Loucy (cell line): Measurements from ENCODE around the gene DAPK1.

Experiments
- H2AFZ ChIP-seq: fragments of 200-600 bp; sonication (generic); 2 replicates; pipeline ENCODE4 v1.6.0; 2016; ENCODE audit warnings: antibody characterized with exemption, mild to moderate bottlenecking, low read length, moderate library complexity
- H3F3A ChIP-seq: fragments of 200-600 bp; 2 replicates; pipeline ENCODE4 v1.6.0; 2016; ENCODE audit warnings: antibody characterized with exemption, low read depth, mild to moderate bottlenecking
- H3K27me3 ChIP-seq: fragments of 200-600 bp; sonication (generic); 2 replicates; pipeline ENCODE4 v1.6.1; 2014; ENCODE audit warnings: low read length, mild to moderate bottlenecking; ENCODE audit not compliant: insufficient read depth, poor library complexity, severe bottlenecking
- H3K36me3 ChIP-seq: fragments of 200-600 bp; sonication (generic); 2 replicates; pipeline ENCODE4 v1.6.1; 2016; ENCODE audit warnings: low read length; ENCODE audit not compliant: insufficient read depth
- H3K4me1 ChIP-seq: fragments of 200-600 bp; sonication (generic); 2 replicates; pipeline ENCODE4 v1.5.1; 2014; ENCODE audit warnings: low read length, mild to moderate bottlenecking; ENCODE audit not compliant: insufficient read depth, poor library complexity, severe bottlenecking
- H3K4me2 ChIP-seq: fragments of 200-600 bp; sonication (generic); 2 replicates; pipeline ENCODE4 v1.6.0; 2014; ENCODE audit warnings: antibody characterized with exemption, low read length, low read depth, mild to moderate bottlenecking; ENCODE audit not compliant: poor library complexity, severe bottlenecking
- H3K4me3 ChIP-seq: fragments of 200-600 bp; sonication (generic); 2 replicates; pipeline ENCODE4 v1.5.1; 2014; ENCODE audit warnings: low read length, mild to moderate bottlenecking, mixed read lengths; ENCODE audit not compliant: poor library complexity, severe bottlenecking
- H3K79me2 ChIP-seq: fragments of 200-600 bp; sonication (generic); 2 replicates; pipeline ENCODE4 v1.6.1; 2014; ENCODE audit warnings: low read length; ENCODE audit not compliant: insufficient read depth
- H3K9ac ChIP-seq: fragments of 200-600 bp; sonication (generic); 2 replicates; pipeline ENCODE4 v1.6.0; 2014; ENCODE audit warnings: mild to moderate bottlenecking, low read depth, low read length, moderate library complexity; ENCODE audit not compliant: poor library complexity, severe bottlenecking
- H3K9me2 ChIP-seq: fragments of 200-600 bp; sonication (generic); replicated peaks from 2 replicates; pipeline ENCODE4 v1.6.1; 2016; ENCODE audit warnings: low read depth, low read length, mixed read lengths
- H3K9me3 ChIP-seq: fragments of 200-600 bp; sonication (generic); 2 replicates; pipeline ENCODE4 v1.6.1; 2014; ENCODE audit warnings: mild to moderate bottlenecking, antibody characterized with exemption, low read length, low read depth; ENCODE audit not compliant: insufficient read depth
- H4K20me1 ChIP-seq: fragments of 200-600 bp; sonication (generic); 2 replicates; pipeline ENCODE4 v1.6.0; 2014; ENCODE audit warnings: antibody characterized with exemption, low read length, mild to moderate bottlenecking; ENCODE audit not compliant: insufficient read depth, poor library complexity, severe bottlenecking
- CTCF ChIP-seq: fragments of 200-600 bp; sonication (generic); conservative IDR thresholded peaks from 2 replicates; pipeline ENCODE4 v1.5.1; 2014; ENCODE audit warnings: mild to moderate bottlenecking, antibody characterized with exemption, low read length
- EZH2phosphoT487 ChIP-seq: fragments of 200-600 bp; IDR thresholded peaks from 2 replicates; pipeline ENCODE4 v1.6.1; 2018; ENCODE audit warnings: antibody characterized with exemption, mild to moderate bottlenecking, moderate library complexity, borderline replicate concordance

Gene DAPK1

GRCh38 chr9:87749335-87750035, 251.8 kb downstream of the DAPK1 start:
- H3K4me2 ChIP-seq = no peak overlapping the region
- no peak overlapping the region for H2AFZ ChIP-seq
- H3K4me3 ChIP-seq = no peak overlapping the region
- no peaks in the 10 kb centered on the region for H3K9me3 ChIP-seq
- no peaks in the 10 kb centered on the region for H3K4me1 ChIP-seq
- H3K9me2 ChIP-seq = no peaks in the 10 kb centered on the region
- no peaks in the 10 kb centered on the region for H3K27me3 ChIP-seq
- TF ChIP-seq EZH2phosphoT487 = no peak
- no peak for TF ChIP-seq CTCF
- no peaks in the 10 kb centered on the region for H3K79me2 ChIP-seq
- H4K20me1 ChIP-seq = no peaks in the 10 kb centered on the region
- H3K36me3 ChIP-seq = no peaks in the 10 kb centered on the region
- H3K9ac ChIP-seq = no peak overlapping the region
- no peaks in the 10 kb centered on the region for H3F3A ChIP-seq

DNA sequence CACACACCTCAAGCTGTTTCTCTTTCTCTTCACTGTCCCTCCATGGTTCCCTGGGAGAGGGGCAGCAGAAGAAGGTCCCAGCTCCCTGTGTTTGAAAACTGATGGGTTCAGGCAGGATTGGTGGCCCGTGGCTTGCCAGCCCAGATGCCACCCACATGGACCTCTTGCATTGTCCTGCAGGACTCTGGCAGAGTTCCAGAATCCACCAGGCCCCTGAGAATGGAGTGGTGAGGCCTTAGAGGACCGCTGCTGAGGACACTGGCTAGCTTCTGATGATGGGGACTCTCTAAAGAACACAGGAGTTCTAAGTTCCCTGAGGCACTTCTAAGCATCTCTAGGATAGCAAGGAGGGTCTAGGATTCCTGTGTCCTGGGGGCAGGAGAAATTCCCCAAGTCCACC, 253.1 kb downstream of the DAPK1 start:
- H3K79me2 ChIP-seq = no peaks in the 10 kb centered on the region
- H3K27me3 ChIP-seq = no peaks in the 10 kb centered on the region
- H3K9ac ChIP-seq = no peak overlapping the region
- no peak overlapping the region for H2AFZ ChIP-seq
- TF ChIP-seq EZH2phosphoT487 = no peak
- no peak for TF ChIP-seq CTCF
- no peaks in the 10 kb centered on the region for H3K9me3 ChIP-seq
- no peaks in the 10 kb centered on the region for H3K36me3 ChIP-seq
- no peaks in the 10 kb centered on the region for H4K20me1 ChIP-seq
- H3K9me2 ChIP-seq = no peaks in the 10 kb centered on the region
- no peaks in the 10 kb centered on the region for H3F3A ChIP-seq
- no peak overlapping the region for H3K4me2 ChIP-seq
- no peaks in the 10 kb centered on the region for H3K4me1 ChIP-seq
- H3K4me3 ChIP-seq = no peak overlapping the region

GRCh38 chr9:87751423-87751822, 253.8 kb downstream of the DAPK1 start:
- TF ChIP-seq CTCF = no peak
- H3K79me2 ChIP-seq = no peaks in the 10 kb centered on the region
- H4K20me1 ChIP-seq = no peaks in the 10 kb centered on the region
- H3K9me3 ChIP-seq = no peaks in the 10 kb centered on the region
- H3F3A ChIP-seq = no peaks in the 10 kb centered on the region
- no peak overlapping the region for H3K4me3 ChIP-seq
- no peak overlapping the region for H3K4me2 ChIP-seq
- H3K27me3 ChIP-seq = no peaks in the 10 kb centered on the region
- H3K9ac ChIP-seq = no peak overlapping the region
- H2AFZ ChIP-seq = no peak overlapping the region
- H3K36me3 ChIP-seq = no peaks in the 10 kb centered on the region
- no peaks in the 10 kb centered on the region for H3K4me1 ChIP-seq
- H3K9me2 ChIP-seq = no peaks in the 10 kb centered on the region
